ENCODE results near the gene CALML6.

The CALML6 gene

DNA sequence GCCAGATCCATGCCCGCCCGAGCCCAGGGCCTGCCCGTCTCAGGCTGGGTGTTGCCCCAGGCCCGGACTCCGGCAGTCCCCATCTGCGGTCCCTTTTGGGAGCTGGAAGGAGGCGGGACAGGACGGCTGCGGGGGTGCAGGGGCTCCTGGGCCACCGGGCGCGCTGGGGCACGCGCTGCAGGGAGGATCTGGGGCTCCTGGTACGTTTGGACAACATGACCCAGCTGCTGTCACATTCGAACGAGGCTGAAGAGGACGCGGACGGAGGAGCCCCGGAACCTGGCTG, 6.6 kb upstream of the CALML6 start:
- Histone ChIP-seq H3K9ac (ENCODE audit: low read depth, low read length, poor library complexity, severe bottlenecking) (peak overlapping the region; percentile 73), H3K79me2 (ENCODE audit: insufficient read depth, low read length) (no peaks in the 10 kb centered on the region), H3K9me2 (replicated peaks; ENCODE audit: low read depth, low read length) (no peaks in the 10 kb centered on the region), H3F3A (ENCODE audit: low read depth) (no peaks in the 10 kb centered on the region), H4K20me1 (ENCODE audit: insufficient read depth, low read length, poor library complexity, severe bottlenecking) (no peaks in the 10 kb centered on the region), H3K9me3 (ENCODE audit: insufficient read depth, low read depth, low read length) (no peaks in the 10 kb centered on the region), H3K27me3 (ENCODE audit: insufficient read depth, low read length, poor library complexity, severe bottlenecking) (no peaks in the 10 kb centered on the region), H3K4me3 (ENCODE audit: low read length, poor library complexity, severe bottlenecking) (peak overlapping the region; percentile 74), H3K4me1 (ENCODE audit: insufficient read depth, low read length, poor library complexity, severe bottlenecking) (peaks cover 5% of the 10 kb centered on the region), H2AFZ (ENCODE audit: low read length) (peak overlapping the region; percentile 60; the same call in 1 of the 2 replicates), H3K36me3 (ENCODE audit: insufficient read depth, low read length) (no peaks in the 10 kb centered on the region), H3K4me2 (ENCODE audit: low read depth, low read length, poor library complexity, severe bottlenecking) (peak overlapping the region; percentile 64)
- TF ChIP-seq, protein P1, sequence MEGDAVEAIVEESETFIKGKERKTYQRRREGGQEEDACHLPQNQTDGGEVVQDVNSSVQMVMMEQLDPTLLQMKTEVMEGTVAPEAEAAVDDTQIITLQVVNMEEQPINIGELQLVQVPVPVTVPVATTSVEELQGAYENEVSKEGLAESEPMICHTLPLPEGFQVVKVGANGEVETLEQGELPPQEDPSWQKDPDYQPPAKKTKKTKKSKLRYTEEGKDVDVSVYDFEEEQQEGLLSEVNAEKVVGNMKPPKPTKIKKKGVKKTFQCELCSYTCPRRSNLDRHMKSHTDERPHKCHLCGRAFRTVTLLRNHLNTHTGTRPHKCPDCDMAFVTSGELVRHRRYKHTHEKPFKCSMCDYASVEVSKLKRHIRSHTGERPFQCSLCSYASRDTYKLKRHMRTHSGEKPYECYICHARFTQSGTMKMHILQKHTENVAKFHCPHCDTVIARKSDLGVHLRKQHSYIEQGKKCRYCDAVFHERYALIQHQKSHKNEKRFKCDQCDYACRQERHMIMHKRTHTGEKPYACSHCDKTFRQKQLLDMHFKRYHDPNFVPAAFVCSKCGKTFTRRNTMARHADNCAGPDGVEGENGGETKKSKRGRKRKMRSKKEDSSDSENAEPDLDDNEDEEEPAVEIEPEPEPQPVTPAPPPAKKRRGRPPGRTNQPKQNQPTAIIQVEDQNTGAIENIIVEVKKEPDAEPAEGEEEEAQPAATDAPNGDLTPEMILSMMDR (conservative IDR thresholded peaks at IDR 0.05; ENCODE audit: low read length), result no peak
- no peak for TF ChIP-seq EZH2phosphoT487 (IDR thresholded peaks at IDR 0.05; ENCODE audit: borderline replicate concordance)

DNA sequence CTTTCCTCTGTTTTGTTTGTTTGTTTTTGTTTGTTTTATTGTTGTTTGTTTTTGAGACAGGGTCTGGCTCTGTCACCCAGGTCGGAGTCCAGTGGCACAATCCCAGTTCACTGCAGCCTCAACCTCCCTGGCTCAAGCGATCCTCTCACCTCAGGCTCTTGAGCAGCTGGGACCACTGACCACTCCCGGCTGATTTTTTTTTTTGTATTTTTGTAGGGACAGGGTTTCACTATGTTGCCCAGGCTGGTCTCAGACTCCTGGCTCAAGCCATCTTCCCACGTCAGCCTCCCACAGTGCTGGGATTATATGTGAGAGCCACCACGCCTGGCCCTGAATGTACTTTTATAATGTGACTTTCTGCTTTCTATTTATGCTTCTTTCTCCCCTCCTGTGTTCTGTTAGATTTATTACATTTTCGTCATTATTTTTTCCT, 5.0 kb upstream of the CALML6 start:
- Histone ChIP-seq H3K36me3 (ENCODE audit: insufficient read depth, low read length) (no peaks in the 10 kb centered on the region), H3F3A (ENCODE audit: low read depth) (no peaks in the 10 kb centered on the region), H4K20me1 (ENCODE audit: insufficient read depth, low read length, poor library complexity, severe bottlenecking) (no peaks in the 10 kb centered on the region), H3K9me2 (replicated peaks; ENCODE audit: low read depth, low read length) (no peaks in the 10 kb centered on the region), H3K4me3 (ENCODE audit: low read length, poor library complexity, severe bottlenecking) (no peak overlapping the region), H3K27me3 (ENCODE audit: insufficient read depth, low read length, poor library complexity, severe bottlenecking) (no peaks in the 10 kb centered on the region), H3K4me2 (ENCODE audit: low read depth, low read length, poor library complexity, severe bottlenecking) (peak overlapping the region; percentile 69), H3K9ac (ENCODE audit: low read depth, low read length, poor library complexity, severe bottlenecking) (peak overlapping the region; percentile 54), H3K9me3 (ENCODE audit: insufficient read depth, low read depth, low read length) (no peaks in the 10 kb centered on the region), H2AFZ (ENCODE audit: low read length) (no peak overlapping the region), H3K79me2 (ENCODE audit: insufficient read depth, low read length) (no peaks in the 10 kb centered on the region), H3K4me1 (ENCODE audit: insufficient read depth, low read length, poor library complexity, severe bottlenecking) (peaks cover 5% of the 10 kb centered on the region)
- TF ChIP-seq, protein P1 (conservative IDR thresholded peaks at IDR 0.05; ENCODE audit: low read length), result no peak
- TF ChIP-seq EZH2phosphoT487 (IDR thresholded peaks at IDR 0.05; ENCODE audit: borderline replicate concordance), result no peak

DNA sequence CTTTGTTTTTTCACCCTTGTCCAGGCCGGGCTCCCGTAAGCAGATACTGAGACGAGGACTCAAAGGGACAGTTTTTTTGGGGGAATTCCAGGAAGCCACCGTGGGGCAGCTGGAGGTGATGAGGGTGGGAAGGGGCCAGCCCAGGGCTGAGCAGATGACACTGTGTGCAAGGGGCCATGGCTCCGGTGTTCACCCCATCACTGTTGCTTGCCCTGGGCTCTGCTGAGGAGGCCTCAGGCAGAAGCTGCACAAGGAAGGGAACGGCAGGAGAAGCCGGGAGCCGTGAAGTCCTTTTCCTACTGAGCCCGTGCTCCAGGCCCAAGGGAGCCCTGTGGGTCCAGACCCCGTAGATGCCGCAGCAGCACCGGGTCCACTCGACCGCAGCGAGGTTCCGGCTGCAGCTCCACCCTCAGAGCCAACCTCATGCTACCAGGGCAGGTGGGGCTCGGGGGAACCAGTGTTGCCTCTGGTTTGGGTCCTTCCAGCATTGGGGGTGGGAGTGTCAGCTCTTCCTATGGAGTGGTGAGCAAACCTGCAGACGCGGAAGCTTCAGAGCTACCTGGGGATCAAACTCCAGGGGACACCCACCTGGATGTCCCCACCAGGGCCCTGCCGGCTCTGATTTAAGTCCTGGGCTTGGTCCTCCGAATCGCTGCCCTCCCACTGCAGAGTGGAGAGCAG, 4.3 kb upstream of the CALML6 start:
- Histone ChIP-seq H3K9me2 (replicated peaks; ENCODE audit: low read depth, low read length) (no peaks in the 10 kb centered on the region), H3K27me3 (ENCODE audit: insufficient read depth, low read length, poor library complexity, severe bottlenecking) (no peaks in the 10 kb centered on the region), H4K20me1 (ENCODE audit: insufficient read depth, low read length, poor library complexity, severe bottlenecking) (no peaks in the 10 kb centered on the region), H3K9me3 (ENCODE audit: insufficient read depth, low read depth, low read length) (no peaks in the 10 kb centered on the region), H3K4me2 (ENCODE audit: low read depth, low read length, poor library complexity, severe bottlenecking) (no peak overlapping the region), H3K79me2 (ENCODE audit: insufficient read depth, low read length) (no peaks in the 10 kb centered on the region), H3K4me3 (ENCODE audit: low read length, poor library complexity, severe bottlenecking) (no peak overlapping the region), H3K9ac (ENCODE audit: low read depth, low read length, poor library complexity, severe bottlenecking) (no peak overlapping the region), H3K36me3 (ENCODE audit: insufficient read depth, low read length) (no peaks in the 10 kb centered on the region), H3F3A (ENCODE audit: low read depth) (no peaks in the 10 kb centered on the region), H3K4me1 (ENCODE audit: insufficient read depth, low read length, poor library complexity, severe bottlenecking) (peaks cover 5% of the 10 kb centered on the region), H2AFZ (ENCODE audit: low read length) (no peak overlapping the region)
- TF ChIP-seq, protein P1 (conservative IDR thresholded peaks at IDR 0.05; ENCODE audit: low read length), result no peak
- no peak for TF ChIP-seq EZH2phosphoT487 (IDR thresholded peaks at IDR 0.05; ENCODE audit: borderline replicate concordance)
